HCT116 (cell line): ENCODE results near the gene TNFRSF14. TPM values are rescaled to one million over a fixed set of nuclear protein-coding genes. Genes with fewer than 3 reads are reported as not detected.

Source experiments
- ATAC-seq: fragments of 200-7000 bp; cut with Tn5 transposase; 2 replicates; pipeline ENCODE4 v1.9.1; 2020; ENCODE audit warnings: mild to moderate bottlenecking, moderate library complexity
- BruUV-seq: library from RNA; stranded (reverse); fragments of 400-500 nt; replicated peaks from 2 replicates; lab custom pipeline; 2021; lab: Mats Ljungman, UMichigan
- CTCF ChIA-PET: fragments of 300-600 bp; sonication (Branson Sonifier 250); formaldehyde crosslinking; loops from one replicate; lab custom pipeline; 2021; ENCODE audit warnings: antibody characterized with exemption; lab: Charles Lee
- POLR2A ChIA-PET: fragments of 300-600, 350-600 bp; sonication (Branson Sonifier 250); formaldehyde crosslinking; loops from one replicate; lab custom pipeline; 2021; ENCODE audit warnings: antibody characterized with exemption; lab: Charles Lee
- RAD21 ChIA-PET, 2 experiments: fragments of 300-600 bp; sonication (Branson Sonifier 250); formaldehyde crosslinking; loops; one replicate each; lab custom pipeline; 2023; ENCODE audit warnings: low total read pairs in 2 of 2; ENCODE audit not compliant: uncharacterized antibody in 2 of 2, unreplicated experiment in 2 of 2, low non-redundant PET in 1 of 2; lab: Charles Lee
- DNase-seq: peaks from one replicate; pipeline ENCODE4 v3.0.0-alpha.2; 2010; ENCODE audit warnings: low read depth, low spot score
- H2AFZ ChIP-seq: fragments of 200-600 bp; shearing (Covaris generic), sonication (generic); 2 replicates; pipeline ENCODE4 v1.6.1; 2017; ENCODE audit warnings: low read depth, mixed run types, mixed read lengths, antibody characterized with exemption, low read length; ENCODE audit not compliant: poor library complexity, severe bottlenecking
- H3K27ac ChIP-seq: 2 replicates; pipeline ENCODE4 v1.5.1; 2012; ENCODE audit warnings: low read depth, low read length
- H3K27me3 ChIP-seq: fragments of 200-600 bp; sonication (generic); 2 replicates; pipeline ENCODE4 v1.6.1; 2016; ENCODE audit warnings: mixed run types, low read length, mixed read lengths; ENCODE audit not compliant: insufficient read depth
- H3K36me3 ChIP-seq, 2 experiments: fragments of 200-500 bp in 1 of 2; fragments of 200-600 bp in 1 of 2; sonication (Bioruptor generic) in 1 of 2; sonication (generic) in 1 of 2; 2 replicates each; pipeline versions ENCODE4 v1.5.1 to v1.6.1; 2014 to 2016; ENCODE audit warnings: low read length in 2 of 2, inconsistent platforms in 1 of 2, mixed read lengths in 1 of 2, mixed run types in 1 of 2; ENCODE audit not compliant: insufficient read depth in 2 of 2, control insufficient read depth in 1 of 2
- H3K4me1 ChIP-seq, 2 experiments: fragments of 200-600 bp in 1 of 2; sonication (generic) in 1 of 2; 2 replicates each; pipeline versions ENCODE4 v1.5.1 to v1.6.1; 2012 to 2017; ENCODE audit warnings: low read length in 2 of 2, inconsistent platforms in 1 of 2, mild to moderate bottlenecking in 1 of 2, mixed read lengths in 1 of 2, mixed run types in 1 of 2, moderate library complexity in 1 of 2; ENCODE audit not compliant: insufficient read depth in 2 of 2, control insufficient read depth in 1 of 2
- H3K4me2 ChIP-seq: fragments of 200-600 bp; sonication (generic); 2 replicates; pipeline ENCODE4 v1.6.1; 2017; ENCODE audit warnings: mixed run types, low read length, mixed read lengths
- H3K4me3 ChIP-seq, 2 experiments: fragments of 200-600 bp in 1 of 2; sonication (generic) in 1 of 2; replicated peaks in 1 of 2; 2 replicates each; pipeline ENCODE4 v1.5.1; 2011 to 2016; ENCODE audit warnings: low read length in 2 of 2, control low read depth in 1 of 2, low read depth in 1 of 2, mild to moderate bottlenecking in 1 of 2, mixed read lengths in 1 of 2, mixed run types in 1 of 2
- H3K79me2 ChIP-seq: fragments of 200-600 bp; sonication (generic); 2 replicates; pipeline ENCODE4 v1.6.1; 2017; ENCODE audit warnings: mild to moderate bottlenecking, mixed run types, low read length, moderate library complexity, mixed read lengths; ENCODE audit not compliant: insufficient read depth
- H3K9ac ChIP-seq: fragments of 200-600 bp; sonication (generic); 2 replicates; pipeline ENCODE4 v1.6.1; 2016; ENCODE audit warnings: low read length, mixed read lengths
- H3K9me2 ChIP-seq: fragments of 200-600 bp; sonication (generic), shearing (Covaris generic); 2 replicates; pipeline ENCODE4 v1.6.1; 2017; ENCODE audit warnings: mixed run types, mild to moderate bottlenecking, moderate library complexity; ENCODE audit not compliant: insufficient read depth
- H3K9me3 ChIP-seq, 2 experiments: fragments of 200-500 bp in 1 of 2; fragments of 200-600 bp in 1 of 2; sonication (Bioruptor generic) in 1 of 2; sonication (generic) in 1 of 2; 2 replicates each; pipeline ENCODE4 v1.6.1; 2014 to 2017; ENCODE audit warnings: low read length in 2 of 2, mixed read lengths in 2 of 2, inconsistent platforms in 1 of 2, low read depth in 1 of 2, mild to moderate bottlenecking in 1 of 2, mixed run types in 1 of 2, moderate library complexity in 1 of 2; ENCODE audit not compliant: control insufficient read depth in 1 of 2, insufficient read depth in 1 of 2
- H4K20me1 ChIP-seq: fragments of 200-600 bp; sonication (generic), shearing (Covaris generic); 2 replicates; pipeline ENCODE4 v1.6.1; 2017; ENCODE audit warnings: mixed run types, mild to moderate bottlenecking, moderate library complexity; ENCODE audit not compliant: insufficient read depth
- ATF3 ChIP-seq: IDR thresholded peaks from 2 replicates; pipeline ENCODE4 v1.6.1; 2012
- CTCF ChIP-seq, 3 experiments: fragments of 200-600 bp in 1 of 3; sonication (generic) in 1 of 3; IDR thresholded peaks in 2 of 3; conservative IDR thresholded peaks in 1 of 3; 2 replicates each; pipeline ENCODE4 v1.5.1; 2012 to 2017; ENCODE audit warnings: low read depth in 2 of 3, low read length in 2 of 3, antibody characterized with exemption in 1 of 3, borderline replicate concordance in 1 of 3, control low read depth in 1 of 3, mild to moderate bottlenecking in 1 of 3, mixed read lengths in 1 of 3, mixed run types in 1 of 3, moderate library complexity in 1 of 3; ENCODE audit not compliant: insufficient read depth in 1 of 3
- EZH2phosphoT487 ChIP-seq: fragments of 200-600 bp; IDR thresholded peaks from 2 replicates; pipeline ENCODE4 v1.6.1; 2018; ENCODE audit warnings: antibody characterized with exemption, borderline replicate concordance
- POLR2A ChIP-seq: IDR thresholded peaks from 2 replicates; pipeline ENCODE4 v1.7.0; 2011; ENCODE audit warnings: borderline replicate concordance; ENCODE audit not compliant: insufficient read depth, insufficient read length; ENCODE audit errors: extremely low read depth
- POLR2AphosphoS5 ChIP-seq: IDR thresholded peaks from 2 replicates; pipeline ENCODE4 v1.6.1; 2011; ENCODE audit warnings: mild to moderate bottlenecking, low read depth, low read length, moderate library complexity
- RAD21 ChIP-seq: IDR thresholded peaks from 2 replicates; pipeline ENCODE4 v1.6.1; 2012; ENCODE audit warnings: low read depth, mild to moderate bottlenecking
- SP1 ChIP-seq: IDR thresholded peaks from 2 replicates; pipeline ENCODE4 v1.6.1; 2012; ENCODE audit warnings: low read depth
- YY1 ChIP-seq: IDR thresholded peaks from 2 replicates; pipeline ENCODE4 v1.6.1; 2011; ENCODE audit warnings: low read length, low read depth, moderate library complexity, mild to moderate bottlenecking; ENCODE audit not compliant: insufficient replicate concordance; ENCODE audit errors: extremely low read depth
- intact Hi-C: fragments of 100-400 bp; cut with micrococcal nuclease; formaldehyde crosslinking; loops from 2 replicates; pipeline ENCODE4 v1.10.0; 2022
- total RNA-seq: library from RNA; stranded (reverse); gene quantifications from one replicate; pipeline ENCODE4 v1.2.1, GENCODE V29; 2021; ENCODE audit not compliant: unreplicated experiment
- TF ChIP-seq, protein P1 (sequence below): IDR thresholded peaks from 2 replicates; pipeline ENCODE4 v1.6.1; 2012

The TNFRSF14 gene
- total RNA-seq, 1 experiment from 2014 or later = 0.66 TPM

DNA sequence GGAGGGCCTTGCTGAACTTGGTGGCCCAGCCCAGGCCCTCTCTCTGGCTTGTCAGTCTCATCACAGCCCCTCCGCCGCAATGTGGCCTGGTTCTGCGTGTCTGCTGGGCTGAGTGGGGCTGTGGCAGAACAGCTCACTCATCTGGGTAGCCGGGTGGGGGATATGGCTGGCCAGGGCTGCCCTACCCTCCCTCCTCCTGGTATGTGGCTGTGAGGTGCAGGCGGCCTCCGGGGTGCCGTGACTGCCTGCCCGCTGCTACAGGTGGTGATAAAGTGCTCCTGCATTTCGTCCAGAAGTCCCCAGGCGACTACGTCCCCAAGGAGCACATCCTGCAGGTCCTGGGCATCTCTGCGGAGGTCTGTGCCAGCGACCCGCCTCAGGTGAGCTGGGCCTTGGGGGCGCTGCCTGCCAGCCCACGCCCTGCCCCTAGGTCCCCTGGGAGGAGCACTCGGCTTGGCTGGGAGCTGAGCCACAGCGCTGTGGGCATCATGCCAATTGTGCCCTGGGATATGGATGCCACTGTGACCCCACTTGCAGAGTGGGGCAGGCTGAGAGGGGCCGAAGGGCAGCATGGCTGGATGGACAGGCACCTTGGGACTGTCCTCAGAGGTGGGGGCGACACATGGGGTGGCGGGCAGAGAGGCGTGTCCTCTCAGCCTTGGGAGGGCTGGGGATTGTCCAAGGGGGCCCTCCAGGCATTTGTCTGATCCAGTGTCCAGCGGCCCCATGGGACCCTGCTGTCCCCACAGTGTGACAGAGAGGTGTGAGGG is 32.7 kb downstream of the TNFRSF14 start:
- intact Hi-C loops = loop anchor here (10.0 kb wide), 1 partner anchor 1016 kb away; no protein-coding TSS in a partner anchor
- H3K9me3 ChIP-seq = no peaks in the 10 kb centered on the region
- H3K36me3 ChIP-seq = no peaks in the 10 kb centered on the region
- TF ChIP-seq CTCF (IDR thresholded peaks at IDR 0.05 in 2 of 3, conservative IDR thresholded peaks at IDR 0.05 in 1 of 3; ENCODE audit: borderline replicate concordance in 1 of 3, insufficient read depth in 1 of 3, low read depth in 2 of 3, low read length in 2 of 3) (no peak), EZH2phosphoT487 (no peak), POLR2AphosphoS5 (no peak), POLR2A (no peak), SP1 (no peak), YY1 (no peak), ATF3 (no peak), RAD21 (no peak)
- TF ChIP-seq, protein P1, sequence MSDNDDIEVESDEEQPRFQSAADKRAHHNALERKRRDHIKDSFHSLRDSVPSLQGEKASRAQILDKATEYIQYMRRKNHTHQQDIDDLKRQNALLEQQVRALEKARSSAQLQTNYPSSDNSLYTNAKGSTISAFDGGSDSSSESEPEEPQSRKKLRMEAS = no peak
- BruUV-seq = no TSS peak
- no peak overlapping the region for H2AFZ ChIP-seq
- ChIA-PET POLR2A (no interaction called here), CTCF (no interaction called here), RAD21 (no interaction called here)
- no peaks in the 10 kb centered on the region for H4K20me1 ChIP-seq
- no peaks in the 10 kb centered on the region for H3K9me2 ChIP-seq
- peaks cover 4 to 23% of the 10 kb centered on the region in 2 experiments; a peak in 3 of 4 replicates for H3K4me1 ChIP-seq
- H3K27ac ChIP-seq = no peak overlapping the region
- DNase-seq (no peak), ATAC-seq (no peak)
- no peak overlapping the region for H3K9ac ChIP-seq
- no peaks in the 10 kb centered on the region for H3K27me3 ChIP-seq
- no peaks in the 10 kb centered on the region; the same call in 1 of the 2 replicates for H3K79me2 ChIP-seq
- H3K4me2 ChIP-seq = no peak overlapping the region
- H3K4me3 ChIP-seq = no peak overlapping the region
